ENCODE measurements around the gene CCL27. TPM values are rescaled to one million over a fixed set of nuclear protein-coding genes. Genes with fewer than 3 reads are reported as not detected.

The CCL27 gene
- total and polyA plus RNA-seq, 10 of the 15 experiments (the other 5 are each of a cell fraction or from before 2014, with no cell fraction given), result 0.45 TPM; not detected in 9

DNA sequence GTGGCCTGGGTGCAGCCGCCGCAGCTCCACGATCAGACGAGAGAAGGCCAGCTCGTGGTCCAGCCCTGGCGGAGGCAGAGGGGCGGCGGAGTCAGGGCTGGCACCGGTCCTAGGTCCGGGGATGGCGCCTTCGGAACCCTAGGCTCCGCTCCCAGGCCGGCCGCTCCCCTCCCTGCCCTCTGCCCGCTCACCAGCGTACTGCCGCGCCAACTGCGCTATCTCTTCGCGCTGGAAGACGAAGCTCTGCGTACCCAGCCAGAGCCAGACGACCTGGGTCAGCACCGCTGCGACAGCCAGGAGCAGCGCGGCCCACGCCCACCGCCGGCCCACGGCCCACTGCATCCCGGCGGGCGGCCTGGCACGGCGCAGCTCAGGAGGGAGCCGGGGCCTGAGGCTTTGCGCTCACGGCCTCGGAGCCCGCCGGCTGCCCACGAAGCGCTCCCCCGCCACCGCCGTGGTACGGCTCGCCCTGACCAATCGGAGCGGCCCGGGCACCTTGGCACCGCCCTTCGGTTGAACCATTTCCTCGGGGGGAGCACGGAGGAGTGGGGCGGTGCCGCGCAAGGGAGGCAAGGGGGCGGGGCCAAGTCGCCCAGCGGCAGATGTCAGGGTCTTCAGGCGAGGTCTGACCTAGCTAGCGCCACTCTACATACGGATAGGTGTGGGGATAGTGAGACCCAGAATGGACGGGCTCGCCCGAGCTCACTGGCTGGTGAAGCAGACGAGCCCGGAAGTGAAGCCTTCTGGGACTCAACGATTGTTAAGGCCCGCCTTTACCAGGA lies 24.9 kb downstream of the CCL27 start, which contains the start of gene SIGMAR1:
Gene SIGMAR1 (minus strand): TSS at position 432 of the 782 bp plus-strand sequence. CDS start 90 bp downstream, at position 342.
- DNase-seq (ENCODE audit: low read depth, low spot score) (peak; percentile 61), ATAC-seq (peak; percentile 94), FAIRE-seq (peak; percentile 78)
- no TSS peak for BruUV-seq (replicated peaks)
- intact Hi-C loops (cut with micrococcal nuclease; ENCODE audit: unreplicated experiment), result no loop called here
- H3K4me1 ChIP-seq (ENCODE audit: control insufficient read depth, insufficient read depth, low read length), result no peaks in the 10 kb centered on the region; the same call in none of the 2 replicates
- peaks cover 2 to 6% of the 10 kb centered on the region in 2 experiments; a peak in 3 of 4 replicates for H3K36me3 ChIP-seq (ENCODE audit: control insufficient read depth in 2 of 2, insufficient read depth in 2 of 2, low read length in 1 of 2)
- H3K79me2 ChIP-seq (ENCODE audit: control insufficient read depth, insufficient read depth, low read length), result peaks cover 15% of the 10 kb centered on the region
- in situ Hi-C loops (cut with MboI), result no loop called here
- H3K4me2 ChIP-seq (ENCODE audit: control insufficient read depth, insufficient read depth), result peak within 1 kb of the TSS; percentile 95
- H3K27ac ChIP-seq (ENCODE audit: control insufficient read depth, insufficient read depth), result peak within 1 kb of the TSS; percentile 52
- RAD21 ChIA-PET (ENCODE audit: unreplicated experiment), result interaction anchor here (0.8 to 2.6 kb wide), 7 partner anchors 10 to 66 kb away, joined by 3 to 14 read pairs (median 7); partner anchors contain the start of genes DCTN3 and GALT
- POLR2A ChIA-PET, result interaction anchor here (1.2 to 3.4 kb wide), 6 partner anchors 8 to 25 kb away, joined by 3 to 25 read pairs (median 6); partner anchors contain the start of genes ARID3C, DCTN3, GALT and IL11RA
- SMC1A ChIA-PET (ENCODE audit: uncharacterized antibody, unreplicated experiment), result interaction anchor here (0.6 to 2.3 kb wide), 12 partner anchors 9 to 447 kb away, joined by 3 to 11 read pairs (median 4); partner anchors contain the start of genes DCTN3, GALT and RPP25L
- H2AFZ ChIP-seq (ENCODE audit: control insufficient read depth, low read depth, low read length), result peak within 1 kb of the TSS; percentile 98
- H3K9ac ChIP-seq (ENCODE audit: control insufficient read depth, insufficient read depth, low read length), result peak within 1 kb of the TSS; percentile 79
- H3K27me3 ChIP-seq (replicated peaks in 1 of 2; ENCODE audit: control insufficient read depth in 2 of 2, insufficient read depth in 2 of 2, low read length in 1 of 2), result no peaks in the 10 kb centered on the region
- H3K9me3 ChIP-seq (replicated peaks; ENCODE audit: control insufficient read depth, insufficient read depth, low read length), result no peaks in the 10 kb centered on the region
- H3K4me3 ChIP-seq, result peak within 1 kb of the TSS; percentile 72
- CTCF ChIA-PET, result interaction anchor here (1.0 to 8.3 kb wide), 15 partner anchors 9 to 348 kb away, joined by 3 to 118 read pairs (median 4); partner anchors contain the start of genes CCL27, DCTN3, GALT and RPP25L
- WGBS (ENCODE audit: insufficient coverage, insufficient replicate concordance, low lambda C conversion rate, missing lambda C conversion rate), result 1% methylated on average over 73 of the region's 74 CpGs
- H4K20me1 ChIP-seq (ENCODE audit: control insufficient read depth, insufficient read depth), result no peaks in the 10 kb centered on the region; the same call in none of the 2 replicates
- peak; percentile 40; the same call in 1 of the 2 replicates for TF ChIP-seq CREM (IDR thresholded peaks at IDR 0.05; ENCODE audit: low read depth)
- TF ChIP-seq WRNIP1 (IDR thresholded peaks at IDR 0.05; ENCODE audit: borderline replicate concordance, low read depth, low read length), result no peak
- no peak for TF ChIP-seq ZSCAN29 (IDR thresholded peaks at IDR 0.05)
- peak; percentile 86; the same call in 1 of the 2 replicates for TF ChIP-seq LARP7 (IDR thresholded peaks at IDR 0.05)
- TF ChIP-seq NR2F1 (conservative IDR thresholded peaks at IDR 0.05), result 0 out of 2 replicates have a peak, but pooled peaks have one; percentile 57
- no peak for TF ChIP-seq CEBPB (IDR thresholded peaks at IDR 0.05; ENCODE audit: borderline replicate concordance in 1 of 2, low read depth in 2 of 2, low read length in 2 of 2)
- TF ChIP-seq, protein P1, sequence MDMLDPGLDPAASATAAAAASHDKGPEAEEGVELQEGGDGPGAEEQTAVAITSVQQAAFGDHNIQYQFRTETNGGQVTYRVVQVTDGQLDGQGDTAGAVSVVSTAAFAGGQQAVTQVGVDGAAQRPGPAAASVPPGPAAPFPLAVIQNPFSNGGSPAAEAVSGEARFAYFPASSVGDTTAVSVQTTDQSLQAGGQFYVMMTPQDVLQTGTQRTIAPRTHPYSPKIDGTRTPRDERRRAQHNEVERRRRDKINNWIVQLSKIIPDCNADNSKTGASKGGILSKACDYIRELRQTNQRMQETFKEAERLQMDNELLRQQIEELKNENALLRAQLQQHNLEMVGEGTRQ (IDR thresholded peaks at IDR 0.05; ENCODE audit: borderline replicate concordance, low read depth, low read length), result no peak
- TF ChIP-seq BRCA1 (IDR thresholded peaks at IDR 0.05; ENCODE audit: low read depth, low read length), result no peak
- TF ChIP-seq SPI1 (IDR thresholded peaks at IDR 0.05; ENCODE audit: borderline replicate concordance, insufficient read depth, low read depth, low read length), result no peak
- TF ChIP-seq, protein P2, sequence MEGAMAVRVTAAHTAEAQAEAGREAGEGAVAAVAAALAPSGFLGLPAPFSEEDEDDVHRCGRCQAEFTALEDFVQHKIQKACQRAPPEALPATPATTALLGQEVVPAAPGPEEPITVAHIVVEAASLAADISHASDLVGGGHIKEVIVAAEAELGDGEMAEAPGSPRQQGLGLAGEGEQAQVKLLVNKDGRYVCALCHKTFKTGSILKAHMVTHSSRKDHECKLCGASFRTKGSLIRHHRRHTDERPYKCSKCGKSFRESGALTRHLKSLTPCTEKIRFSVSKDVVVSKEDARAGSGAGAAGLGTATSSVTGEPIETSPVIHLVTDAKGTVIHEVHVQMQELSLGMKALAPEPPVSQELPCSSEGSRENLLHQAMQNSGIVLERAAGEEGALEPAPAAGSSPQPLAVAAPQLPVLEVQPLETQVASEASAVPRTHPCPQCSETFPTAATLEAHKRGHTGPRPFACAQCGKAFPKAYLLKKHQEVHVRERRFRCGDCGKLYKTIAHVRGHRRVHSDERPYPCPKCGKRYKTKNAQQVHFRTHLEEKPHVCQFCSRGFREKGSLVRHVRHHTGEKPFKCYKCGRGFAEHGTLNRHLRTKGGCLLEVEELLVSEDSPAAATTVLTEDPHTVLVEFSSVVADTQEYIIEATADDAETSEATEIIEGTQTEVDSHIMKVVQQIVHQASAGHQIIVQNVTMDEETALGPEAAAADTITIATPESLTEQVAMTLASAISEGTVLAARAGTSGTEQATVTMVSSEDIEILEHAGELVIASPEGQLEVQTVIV (IDR thresholded peaks at IDR 0.05; ENCODE audit: borderline replicate concordance, partially characterized antibody), result peak; percentile 50
- TF ChIP-seq, protein P3, sequence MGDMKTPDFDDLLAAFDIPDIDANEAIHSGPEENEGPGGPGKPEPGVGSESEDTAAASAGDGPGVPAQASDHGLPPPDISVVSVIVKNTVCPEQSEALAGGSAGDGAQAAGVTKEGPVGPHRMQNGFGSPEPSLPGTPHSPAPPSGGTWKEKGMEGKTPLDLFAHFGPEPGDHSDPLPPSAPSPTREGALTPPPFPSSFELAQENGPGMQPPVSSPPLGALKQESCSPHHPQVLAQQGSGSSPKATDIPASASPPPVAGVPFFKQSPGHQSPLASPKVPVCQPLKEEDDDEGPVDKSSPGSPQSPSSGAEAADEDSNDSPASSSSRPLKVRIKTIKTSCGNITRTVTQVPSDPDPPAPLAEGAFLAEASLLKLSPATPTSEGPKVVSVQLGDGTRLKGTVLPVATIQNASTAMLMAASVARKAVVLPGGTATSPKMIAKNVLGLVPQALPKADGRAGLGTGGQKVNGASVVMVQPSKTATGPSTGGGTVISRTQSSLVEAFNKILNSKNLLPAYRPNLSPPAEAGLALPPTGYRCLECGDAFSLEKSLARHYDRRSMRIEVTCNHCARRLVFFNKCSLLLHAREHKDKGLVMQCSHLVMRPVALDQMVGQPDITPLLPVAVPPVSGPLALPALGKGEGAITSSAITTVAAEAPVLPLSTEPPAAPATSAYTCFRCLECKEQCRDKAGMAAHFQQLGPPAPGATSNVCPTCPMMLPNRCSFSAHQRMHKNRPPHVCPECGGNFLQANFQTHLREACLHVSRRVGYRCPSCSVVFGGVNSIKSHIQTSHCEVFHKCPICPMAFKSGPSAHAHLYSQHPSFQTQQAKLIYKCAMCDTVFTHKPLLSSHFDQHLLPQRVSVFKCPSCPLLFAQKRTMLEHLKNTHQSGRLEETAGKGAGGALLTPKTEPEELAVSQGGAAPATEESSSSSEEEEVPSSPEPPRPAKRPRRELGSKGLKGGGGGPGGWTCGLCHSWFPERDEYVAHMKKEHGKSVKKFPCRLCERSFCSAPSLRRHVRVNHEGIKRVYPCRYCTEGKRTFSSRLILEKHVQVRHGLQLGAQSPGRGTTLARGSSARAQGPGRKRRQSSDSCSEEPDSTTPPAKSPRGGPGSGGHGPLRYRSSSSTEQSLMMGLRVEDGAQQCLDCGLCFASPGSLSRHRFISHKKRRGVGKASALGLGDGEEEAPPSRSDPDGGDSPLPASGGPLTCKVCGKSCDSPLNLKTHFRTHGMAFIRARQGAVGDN (IDR thresholded peaks at IDR 0.05), result peak; percentile 56
- no peak for TF ChIP-seq TARDBP (IDR thresholded peaks at IDR 0.05; ENCODE audit: borderline replicate concordance)
- TF ChIP-seq BHLHE40 (IDR thresholded peaks at IDR 0.05; ENCODE audit: borderline replicate concordance in 1 of 2, low read depth in 2 of 2, low read length in 1 of 2), result peak; percentile 93 to 95
- TF ChIP-seq ZNF274 (IDR thresholded peaks at IDR 0.05; ENCODE audit: insufficient read depth, insufficient read length), result no peak
- no peak for TF ChIP-seq ZZZ3 (IDR thresholded peaks at IDR 0.05; ENCODE audit: control insufficient read depth, insufficient read length, low read depth)
